Mesothelial cell of epicardium (in vitro differentiated cells): ENCODE measurements around the gene FOXJ3. TPM values are rescaled to one million over a fixed set of nuclear protein-coding genes. Genes with fewer than 3 reads are reported as not detected.

ENCODE experiments used
- DNase-seq, 2 experiments: peaks; one replicate each; pipeline ENCODE4 v3.0.0; 2021; ENCODE audit warnings: low spot score in 2 of 2; ENCODE audit not compliant: unreplicated experiment in 2 of 2
- H3K27ac Mint-ChIP-seq: 2 replicates; pipeline ENCODE4 v1.8.0; 2021; ENCODE audit warnings: mixed read lengths
- H3K27me3 Mint-ChIP-seq: 2 replicates; pipeline ENCODE4 v1.8.0; 2021; ENCODE audit warnings: low read depth, mixed read lengths
- H3K36me3 Mint-ChIP-seq: 2 replicates; pipeline ENCODE4 v1.8.0; 2021; ENCODE audit warnings: mixed read lengths
- H3K4me1 Mint-ChIP-seq: 2 replicates; pipeline ENCODE4 v1.8.0; 2021; ENCODE audit warnings: mixed read lengths
- H3K4me3 Mint-ChIP-seq: 2 replicates; pipeline ENCODE4 v1.8.0; 2021; ENCODE audit warnings: mild to moderate bottlenecking, moderate library complexity, mixed read lengths
- H3K9me3 Mint-ChIP-seq: 2 replicates; pipeline ENCODE4 v1.8.0; 2021; ENCODE audit warnings: mixed read lengths
- CTCF ChIP-seq: fragments of 200-600 bp; sonication (generic); IDR thresholded peaks from one replicate; pipeline ENCODE4 v1.5.0; 2021; ENCODE audit warnings: antibody characterized with exemption; ENCODE audit not compliant: unreplicated experiment
- total RNA-seq: library from RNA; stranded (reverse); gene quantifications from 3 replicates; pipeline ENCODE4 v1.2.1, GENCODE V29; 2021

The FOXJ3 gene
- total RNA-seq, 1 donor from 2014 or later = 79.7 TPM

GRCh38 chr1:42250164-42250563, 84.9 kb downstream of the FOXJ3 start:
- Mint-ChIP-seq H3K4me1 (no peaks in the 10 kb centered on the region), H3K36me3 (peaks cover 45% of the 10 kb centered on the region), H3K27ac (no peak overlapping the region), H3K9me3 (peaks cover 36% of the 10 kb centered on the region), H3K4me3 (no peak overlapping the region), H3K27me3 (no peaks in the 10 kb centered on the region)
- TF ChIP-seq CTCF = no peak
- DNase-seq = no peak

GRCh38 chr1:42240966-42241755, 93.9 kb downstream of the FOXJ3 start:
- no peaks in the 10 kb centered on the region for H3K27me3 Mint-ChIP-seq
- no peak overlapping the region for H3K4me3 Mint-ChIP-seq
- peaks cover 64% of the 10 kb centered on the region for H3K9me3 Mint-ChIP-seq
- no peak for DNase-seq
- H3K27ac Mint-ChIP-seq = no peak overlapping the region
- no peak for TF ChIP-seq CTCF
- peaks cover 76% of the 10 kb centered on the region for H3K36me3 Mint-ChIP-seq
- H3K4me1 Mint-ChIP-seq = peaks cover 3% of the 10 kb centered on the region

- Mint-ChIP-seq H3K4me1 (peaks cover 3% of the 10 kb centered on the region), H3K36me3 (peaks cover 78% of the 10 kb centered on the region), H3K4me3 (no peak overlapping the region), H3K9me3 (peaks cover 64% of the 10 kb centered on the region), H3K27ac (no peak overlapping the region), H3K27me3 (no peaks in the 10 kb centered on the region)
- TF ChIP-seq CTCF = no peak
- no peak for DNase-seq
Observed at GRCh38 chr1:42239555-42239954, 95.5 kb downstream of the FOXJ3 start.

- peaks cover 78% of the 10 kb centered on the region for H3K36me3 Mint-ChIP-seq
- H3K4me3 Mint-ChIP-seq = no peak overlapping the region
- peaks cover 3% of the 10 kb centered on the region for H3K4me1 Mint-ChIP-seq
- DNase-seq = no peak
- no peak for TF ChIP-seq CTCF
- no peaks in the 10 kb centered on the region for H3K27me3 Mint-ChIP-seq
- no peak overlapping the region for H3K27ac Mint-ChIP-seq
- peaks cover 63% of the 10 kb centered on the region for H3K9me3 Mint-ChIP-seq
Observed at GRCh38 chr1:42239041-42239440, 96.0 kb downstream of the FOXJ3 start.

- no peak overlapping the region for H3K4me3 Mint-ChIP-seq
- DNase-seq = no peak
- no peak overlapping the region for H3K27ac Mint-ChIP-seq
- peaks cover 29% of the 10 kb centered on the region for H3K4me1 Mint-ChIP-seq
- H3K36me3 Mint-ChIP-seq = peaks cover 22% of the 10 kb centered on the region
- H3K9me3 Mint-ChIP-seq = peaks cover 12% of the 10 kb centered on the region
- no peaks in the 10 kb centered on the region for H3K27me3 Mint-ChIP-seq
- no peak for TF ChIP-seq CTCF
Observed at GRCh38 chr1:42231253-42231652, 103.8 kb downstream of the FOXJ3 start.
